ENCODE data around the gene COMMD3.

DNA sequence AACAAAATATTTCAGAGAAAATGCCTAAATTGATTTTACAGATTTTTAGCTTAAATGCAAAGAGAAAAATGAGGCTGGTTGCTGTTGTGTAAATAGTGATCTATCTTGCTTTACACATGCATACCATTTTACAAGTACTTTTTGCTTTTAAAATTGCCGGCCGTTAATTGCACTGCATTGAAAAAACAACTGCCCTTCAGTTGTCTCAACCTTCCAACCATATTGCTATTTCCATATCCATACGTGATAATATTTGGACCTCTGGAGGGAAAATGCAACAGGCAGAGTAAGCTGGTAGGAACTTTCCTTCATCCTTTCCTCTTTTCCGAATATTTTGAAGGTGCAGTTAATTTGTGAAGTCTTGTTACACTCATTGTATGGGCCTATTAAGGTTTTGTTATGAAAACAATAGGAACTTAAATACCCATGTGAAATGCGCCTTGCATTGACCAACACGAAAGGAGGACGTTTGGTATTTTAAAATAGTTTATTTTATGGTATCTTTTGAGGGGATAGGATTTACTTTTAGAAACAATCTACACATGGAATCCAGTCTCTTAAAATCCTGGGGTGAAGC lies 16.0 kb downstream of the COMMD3 start:
- TF ChIP-seq, protein P1, sequence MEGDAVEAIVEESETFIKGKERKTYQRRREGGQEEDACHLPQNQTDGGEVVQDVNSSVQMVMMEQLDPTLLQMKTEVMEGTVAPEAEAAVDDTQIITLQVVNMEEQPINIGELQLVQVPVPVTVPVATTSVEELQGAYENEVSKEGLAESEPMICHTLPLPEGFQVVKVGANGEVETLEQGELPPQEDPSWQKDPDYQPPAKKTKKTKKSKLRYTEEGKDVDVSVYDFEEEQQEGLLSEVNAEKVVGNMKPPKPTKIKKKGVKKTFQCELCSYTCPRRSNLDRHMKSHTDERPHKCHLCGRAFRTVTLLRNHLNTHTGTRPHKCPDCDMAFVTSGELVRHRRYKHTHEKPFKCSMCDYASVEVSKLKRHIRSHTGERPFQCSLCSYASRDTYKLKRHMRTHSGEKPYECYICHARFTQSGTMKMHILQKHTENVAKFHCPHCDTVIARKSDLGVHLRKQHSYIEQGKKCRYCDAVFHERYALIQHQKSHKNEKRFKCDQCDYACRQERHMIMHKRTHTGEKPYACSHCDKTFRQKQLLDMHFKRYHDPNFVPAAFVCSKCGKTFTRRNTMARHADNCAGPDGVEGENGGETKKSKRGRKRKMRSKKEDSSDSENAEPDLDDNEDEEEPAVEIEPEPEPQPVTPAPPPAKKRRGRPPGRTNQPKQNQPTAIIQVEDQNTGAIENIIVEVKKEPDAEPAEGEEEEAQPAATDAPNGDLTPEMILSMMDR (IDR thresholded peaks at IDR 0.05; ENCODE audit: borderline replicate concordance, extremely low read depth, low read length, poor library complexity, severe bottlenecking), result no peak
- no peak for TF ChIP-seq EZH2 (IDR thresholded peaks at IDR 0.05; ENCODE audit: borderline replicate concordance, low read depth, low read length, severe bottlenecking)

Measured in DND-41 (cell line).